ENCODE data around the gene IMMP2L. TPM values are rescaled to one million over a fixed set of nuclear protein-coding genes. Genes with fewer than 3 reads are reported as not detected.
"Not testable (repeated sequence)": the region's sequence is repeated elsewhere in the genome, so short reads cannot be mapped to it uniquely, and the experiment has no call there.

Gene IMMP2L
- total RNA-seq, 1 experiment from 2014 or later: 12.8 TPM

DNA sequence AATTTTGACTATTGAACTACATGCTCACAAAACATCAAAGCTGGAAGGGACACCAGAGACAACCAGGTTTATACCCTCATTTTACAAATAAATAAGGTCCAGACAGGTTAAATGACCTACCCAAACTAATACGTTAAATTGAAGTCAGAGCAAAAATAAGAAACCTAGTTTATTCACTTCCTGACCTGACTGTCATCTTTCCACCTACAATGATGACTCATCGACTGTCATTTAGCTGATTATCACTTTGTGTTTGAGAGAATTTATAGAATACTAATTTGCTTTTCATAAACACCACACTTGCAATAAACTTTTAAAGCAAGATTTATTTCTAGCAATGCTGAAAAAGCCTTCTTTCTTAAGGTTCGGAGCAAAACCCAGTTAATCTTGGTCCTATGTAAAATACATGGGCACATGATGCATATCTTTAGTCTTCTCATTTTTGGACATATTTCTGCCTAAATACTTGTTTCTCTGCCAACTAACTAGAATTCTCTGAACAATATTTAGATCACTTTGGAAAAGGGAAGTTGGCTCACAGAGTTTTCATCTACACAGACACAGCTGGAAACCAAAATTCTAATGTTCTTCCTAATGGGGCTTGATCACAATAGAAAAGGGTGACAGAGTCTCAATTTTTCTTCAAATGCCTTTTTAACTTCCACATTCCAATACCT is 488.1 kb downstream of the IMMP2L start:
- Histone ChIP-seq H3K9me3 (replicated peaks) (no peaks in the 10 kb centered on the region), H3K27me3 (no peaks in the 10 kb centered on the region)
- no peak for DNase-seq

DNA sequence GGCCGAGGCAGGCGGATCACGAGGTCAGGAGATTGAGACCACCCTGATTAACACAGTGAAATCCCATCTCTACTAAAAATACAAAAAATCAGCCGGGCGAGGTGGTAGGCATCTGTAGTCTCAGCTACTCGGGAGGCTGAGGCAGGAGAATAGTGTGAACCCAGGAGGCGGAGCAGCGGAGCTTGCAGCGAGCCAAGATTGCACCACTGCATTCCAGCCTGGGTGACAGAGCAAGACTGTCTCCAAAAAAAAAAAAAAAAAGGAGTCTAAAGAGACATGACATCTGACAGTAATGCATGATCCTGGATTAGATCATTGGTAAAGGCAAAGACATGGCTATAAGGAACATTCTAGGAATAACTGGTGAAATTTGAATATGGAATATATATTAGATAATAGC is 489.6 kb downstream of the IMMP2L start:
- DNase-seq; H3K36me3 ChIP-seq; H3K9me3 ChIP-seq (replicated peaks); H3K4me1 ChIP-seq; H3K27ac ChIP-seq; H3K4me3 ChIP-seq; H3K27me3 ChIP-seq: not testable (repeated sequence)

More for the DNA sequence above, 488.1 kb downstream of the IMMP2L start:
- H3K4me1 ChIP-seq: no peaks in the 10 kb centered on the region; the same call in 1 of the 2 replicates
- no peak overlapping the region for H3K4me3 ChIP-seq
- H3K36me3 ChIP-seq: no peaks in the 10 kb centered on the region
- no peak overlapping the region for H3K27ac ChIP-seq

DNA sequence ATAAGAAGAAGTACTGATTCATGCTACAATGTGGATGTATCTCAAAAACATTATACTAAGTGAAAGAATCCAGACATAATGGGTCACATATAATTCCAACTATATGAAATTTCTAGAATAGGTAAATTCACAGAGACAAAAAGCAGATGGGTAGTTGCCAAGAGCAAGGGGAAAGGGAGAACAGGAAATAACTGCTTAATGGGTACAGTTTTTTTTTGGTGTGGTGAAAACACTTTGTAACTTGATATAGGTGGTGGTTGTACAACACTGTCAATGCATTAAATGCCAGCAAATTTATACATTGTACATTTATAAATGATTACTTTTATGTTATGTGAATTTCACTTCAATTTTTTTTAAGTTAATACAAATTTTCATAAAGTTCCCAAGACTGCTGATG is 490.7 kb downstream of the IMMP2L start:
- H3K36me3 ChIP-seq: no peaks in the 10 kb centered on the region
- H3K27me3 ChIP-seq: no peaks in the 10 kb centered on the region
- no peaks in the 10 kb centered on the region for H3K9me3 ChIP-seq (replicated peaks)
- no peak overlapping the region for H3K27ac ChIP-seq
- DNase-seq: no peak
- no peaks in the 10 kb centered on the region; the same call in 1 of the 2 replicates for H3K4me1 ChIP-seq
- H3K4me3 ChIP-seq: no peak overlapping the region

DNA sequence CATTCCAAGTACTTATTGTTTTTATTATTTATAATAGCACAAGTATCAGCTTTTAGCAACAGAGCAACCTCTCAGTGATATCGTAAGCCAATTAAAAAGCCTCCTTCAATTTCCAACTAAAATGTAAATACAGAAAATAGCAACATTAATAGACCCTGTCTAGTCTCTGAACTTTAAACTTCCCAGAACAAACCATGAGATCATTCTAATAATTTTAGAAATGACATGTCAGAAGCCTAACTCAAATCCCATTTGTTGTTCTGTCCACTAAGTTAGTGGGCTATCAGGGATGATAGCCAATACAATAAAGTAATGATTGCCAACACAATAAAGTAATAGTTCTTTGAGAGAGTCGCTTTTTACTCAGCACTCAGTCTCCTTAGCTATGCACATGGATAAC is 493.7 kb downstream of the IMMP2L start:
- H3K27ac ChIP-seq: no peak overlapping the region
- no peak overlapping the region for H3K4me3 ChIP-seq
- no peaks in the 10 kb centered on the region for H3K36me3 ChIP-seq
- no peaks in the 10 kb centered on the region; the same call in 1 of the 2 replicates for H3K4me1 ChIP-seq
- DNase-seq: no peak
- H3K9me3 ChIP-seq (replicated peaks): 0 out of 2 replicates have a peak, but pooled peaks cover 4% of the 10 kb centered on the region
- H3K27me3 ChIP-seq: no peaks in the 10 kb centered on the region

DNA sequence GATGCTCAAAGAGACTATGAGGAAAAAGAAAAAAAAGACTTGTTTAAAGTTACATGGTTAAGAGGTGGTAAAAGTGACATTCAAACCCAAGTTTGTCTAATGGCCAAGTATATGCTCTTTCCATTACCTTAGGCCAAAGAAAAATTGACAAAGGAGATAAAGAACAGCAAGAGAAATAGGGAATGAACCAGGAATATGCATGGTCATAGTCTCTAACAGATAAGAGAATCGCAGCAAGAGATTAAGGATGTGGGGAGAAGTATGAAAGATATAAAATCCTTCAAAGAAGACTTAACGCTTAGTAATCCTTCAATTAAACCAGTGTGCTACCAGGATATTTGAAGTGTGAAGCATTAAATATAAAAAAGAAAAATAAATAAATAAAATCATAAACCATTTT is 494.6 kb downstream of the IMMP2L start:
- H3K4me3 ChIP-seq: no peak overlapping the region
- no peaks in the 10 kb centered on the region; the same call in 1 of the 2 replicates for H3K4me1 ChIP-seq
- peaks cover 9% of the 10 kb centered on the region for H3K9me3 ChIP-seq (replicated peaks)
- no peaks in the 10 kb centered on the region for H3K36me3 ChIP-seq
- H3K27ac ChIP-seq: no peak overlapping the region
- H3K27me3 ChIP-seq: no peaks in the 10 kb centered on the region
- no peak for DNase-seq

DNA sequence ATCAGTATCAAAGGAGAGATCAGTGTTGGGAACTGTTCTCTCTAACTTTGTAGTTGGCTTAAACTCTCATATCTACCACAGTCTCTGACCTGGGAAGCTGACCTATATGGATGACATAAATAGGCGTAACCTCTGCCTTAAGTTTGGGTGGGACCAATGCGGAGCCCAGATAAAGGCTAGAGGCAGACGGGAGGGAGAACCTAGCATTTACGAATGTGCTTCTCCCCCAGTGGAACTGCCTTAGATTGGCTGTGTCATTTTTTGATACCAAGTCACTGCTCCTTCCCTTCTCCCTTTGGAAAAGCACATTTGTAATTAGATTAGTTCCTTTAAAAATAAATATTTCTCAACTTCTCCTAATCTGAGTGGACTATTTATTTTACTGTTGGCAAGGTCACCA is 495.0 kb downstream of the IMMP2L start:
- Histone ChIP-seq H3K27me3 (no peaks in the 10 kb centered on the region), H3K9me3 (replicated peaks) (peaks cover 12% of the 10 kb centered on the region), H3K36me3 (no peaks in the 10 kb centered on the region), H3K27ac (no peak overlapping the region), H3K4me3 (no peak overlapping the region), H3K4me1 (no peaks in the 10 kb centered on the region; the same call in 1 of the 2 replicates)
- DNase-seq: no peak

DNA sequence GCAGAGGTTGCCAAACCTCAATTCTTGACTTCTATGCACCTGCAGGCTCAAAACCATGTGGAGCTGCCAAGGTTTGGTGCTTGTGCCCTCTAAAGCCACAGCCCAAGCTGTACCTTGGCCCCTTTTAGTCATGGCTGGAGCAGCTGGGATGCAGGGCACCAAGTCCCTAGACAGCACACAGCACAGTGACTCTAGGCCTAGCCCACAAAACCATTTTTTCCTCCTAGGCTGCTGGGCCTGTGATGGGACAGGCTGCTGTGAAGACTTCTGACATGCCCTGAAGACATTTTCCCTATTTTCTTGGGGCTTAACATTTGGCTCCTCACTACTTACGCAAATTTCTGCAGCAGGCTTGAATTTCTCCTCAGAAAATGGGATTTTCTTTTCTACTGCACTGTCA is 499.1 kb downstream of the IMMP2L start:
- no peaks in the 10 kb centered on the region for H3K4me1 ChIP-seq
- no peak overlapping the region for H3K4me3 ChIP-seq
- H3K27me3 ChIP-seq: no peaks in the 10 kb centered on the region
- no peak for DNase-seq
- H3K9me3 ChIP-seq (replicated peaks): peaks cover 14% of the 10 kb centered on the region
- H3K27ac ChIP-seq: no peak overlapping the region
- H3K36me3 ChIP-seq: no peaks in the 10 kb centered on the region

DNA sequence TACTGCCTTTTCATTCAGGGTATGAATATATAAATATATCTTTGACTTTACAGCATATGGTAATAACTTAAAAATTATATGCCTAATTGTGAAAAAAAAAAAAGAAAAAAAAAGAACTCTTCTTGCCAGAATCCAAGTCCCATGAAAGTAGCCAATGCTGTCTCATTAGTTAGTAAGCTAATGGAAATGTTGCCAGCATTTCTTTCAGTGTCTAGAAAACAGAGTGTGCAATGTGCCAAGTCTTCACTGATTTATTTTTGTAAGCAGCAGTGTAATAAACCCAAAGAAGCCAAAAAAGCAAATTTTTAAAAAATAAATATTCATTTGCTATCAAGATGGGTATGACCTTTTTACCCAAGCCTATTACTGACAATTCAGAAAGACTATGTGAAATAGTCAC is 502.5 kb downstream of the IMMP2L start:
- Histone ChIP-seq H3K4me3 (no peak overlapping the region), H3K9me3 (replicated peaks) (peaks cover 14% of the 10 kb centered on the region), H3K27me3 (no peaks in the 10 kb centered on the region), H3K4me1 (no peaks in the 10 kb centered on the region), H3K27ac (no peak overlapping the region), H3K36me3 (no peaks in the 10 kb centered on the region)
- DNase-seq: no peak

DNA sequence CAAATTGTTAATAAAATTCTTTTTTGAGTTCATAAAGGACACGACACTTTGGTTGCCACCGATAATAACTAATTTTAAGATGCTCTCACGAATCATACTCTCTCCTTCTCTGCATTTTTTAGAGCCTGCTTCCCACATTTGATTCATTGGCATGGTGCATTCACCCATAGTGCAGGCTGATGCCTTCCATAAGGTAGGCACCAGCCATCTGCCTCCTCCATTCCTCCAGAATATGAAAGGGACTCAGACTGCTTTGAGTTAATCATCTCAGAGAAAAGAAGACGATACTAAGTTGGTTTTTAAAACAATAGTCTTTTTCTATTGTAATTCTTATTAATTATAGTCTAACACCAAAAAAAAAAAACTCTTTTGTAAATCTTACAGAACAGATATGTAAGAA is 505.2 kb downstream of the IMMP2L start:
- no peak overlapping the region for H3K27ac ChIP-seq
- DNase-seq: no peak
- peaks cover under 1% of the 10 kb centered on the region; the same call in 1 of the 2 replicates for H3K9me3 ChIP-seq (replicated peaks)
- peaks cover 8% of the 10 kb centered on the region for H3K4me1 ChIP-seq
- no peak overlapping the region for H3K4me3 ChIP-seq
- no peaks in the 10 kb centered on the region for H3K27me3 ChIP-seq
- H3K36me3 ChIP-seq: no peaks in the 10 kb centered on the region

DNA sequence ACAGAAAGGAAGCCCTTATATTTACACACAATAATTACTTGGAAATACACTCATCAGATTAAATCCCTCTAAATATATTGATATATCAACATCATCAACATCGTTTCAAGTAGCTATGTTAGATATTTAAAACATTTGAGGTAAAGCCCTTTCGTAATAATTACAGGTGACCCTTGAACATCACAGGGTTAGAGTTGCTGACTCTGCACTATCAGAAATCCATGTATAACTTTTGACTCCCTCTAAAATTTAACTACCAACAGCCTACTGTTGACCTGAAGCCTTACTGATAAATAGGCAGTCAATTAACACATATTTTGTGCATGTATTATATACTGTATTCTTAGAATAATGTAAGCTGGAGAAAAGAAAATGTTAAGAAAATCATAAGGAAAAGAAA is 505.9 kb downstream of the IMMP2L start:
- no peaks in the 10 kb centered on the region for H3K27me3 ChIP-seq
- H3K4me3 ChIP-seq: no peak overlapping the region
- H3K36me3 ChIP-seq: no peaks in the 10 kb centered on the region
- no peak for DNase-seq
- no peaks in the 10 kb centered on the region for H3K9me3 ChIP-seq (replicated peaks)
- H3K27ac ChIP-seq: no peak overlapping the region
- H3K4me1 ChIP-seq: peaks cover 8% of the 10 kb centered on the region

DNA sequence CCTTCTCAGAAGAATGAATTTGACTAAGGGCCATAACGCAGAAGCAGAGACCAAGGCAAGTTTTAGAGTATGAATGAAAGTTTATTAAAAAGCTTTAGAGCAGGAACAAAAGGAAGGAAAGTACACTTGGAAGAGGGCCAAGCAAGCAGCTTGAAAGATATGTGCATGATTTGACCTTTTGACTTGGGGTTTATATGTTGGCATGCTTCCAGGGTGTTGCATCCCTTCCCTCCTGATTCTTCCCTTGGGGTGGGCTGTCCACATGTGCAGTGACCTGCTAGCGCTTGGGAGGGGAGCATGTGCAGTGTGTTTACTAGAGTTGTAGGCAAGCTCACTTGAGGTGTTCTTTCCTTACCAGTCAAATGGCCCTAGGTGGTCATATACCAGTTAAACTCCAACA is 509.3 kb downstream of the IMMP2L start:
- no peaks in the 10 kb centered on the region for H3K9me3 ChIP-seq (replicated peaks)
- DNase-seq: peak; percentile 33 to 54
- H3K27me3 ChIP-seq: no peaks in the 10 kb centered on the region
- no peak overlapping the region for H3K4me3 ChIP-seq
- H3K4me1 ChIP-seq: peaks cover 8% of the 10 kb centered on the region
- no peaks in the 10 kb centered on the region for H3K36me3 ChIP-seq
- H3K27ac ChIP-seq: no peak overlapping the region

DNA sequence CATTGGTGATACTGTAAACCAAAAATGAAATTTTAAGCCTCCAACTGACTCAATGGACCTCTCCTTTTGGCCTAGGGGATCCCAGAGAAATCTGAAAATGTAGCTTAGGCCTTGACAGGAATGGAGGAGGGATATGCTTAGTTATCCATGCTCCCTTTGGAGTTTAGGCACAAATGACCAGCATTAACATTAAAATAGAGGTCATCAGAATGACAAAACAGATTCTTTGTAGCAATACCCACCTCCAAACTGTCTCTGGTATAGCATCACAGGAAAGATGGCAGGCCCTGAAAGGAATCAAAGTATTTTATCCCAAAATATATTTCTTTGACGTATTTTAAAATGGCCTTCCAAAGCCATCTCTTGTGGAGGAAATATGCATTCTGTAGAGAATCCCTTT is 510.5 kb downstream of the IMMP2L start:
- H3K9me3 ChIP-seq (replicated peaks): no peaks in the 10 kb centered on the region
- peaks cover 8% of the 10 kb centered on the region for H3K4me1 ChIP-seq
- DNase-seq: no peak
- no peaks in the 10 kb centered on the region for H3K27me3 ChIP-seq
- no peak overlapping the region for H3K4me3 ChIP-seq
- H3K27ac ChIP-seq: no peak overlapping the region
- H3K36me3 ChIP-seq: no peaks in the 10 kb centered on the region

DNA sequence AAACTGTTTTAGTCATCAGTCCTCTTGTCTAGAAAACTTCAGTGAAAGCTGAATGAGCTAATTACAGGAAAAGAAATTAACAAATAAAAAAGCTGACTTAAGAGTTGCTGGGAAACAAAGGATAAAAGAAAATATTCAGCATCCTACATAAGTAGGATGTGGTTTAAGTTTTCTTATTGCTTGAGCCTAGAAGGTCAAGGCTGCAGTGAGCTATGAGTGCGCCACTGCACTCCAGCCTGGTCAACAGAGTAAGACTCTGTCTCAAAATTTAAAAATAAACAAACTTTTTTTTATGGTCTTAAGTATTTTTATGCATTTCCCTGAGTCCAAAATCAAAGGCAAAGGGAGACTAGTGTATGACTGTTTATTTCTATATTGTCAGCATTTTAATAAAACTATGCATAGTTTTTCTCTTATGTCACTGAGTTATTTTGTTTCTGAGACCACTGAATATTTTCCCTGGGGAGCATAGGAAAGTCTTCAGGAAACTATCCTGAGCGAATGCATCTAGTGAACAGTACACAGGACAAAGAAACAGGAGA is 511.3 kb downstream of the IMMP2L start:
- H3K36me3 ChIP-seq: no peaks in the 10 kb centered on the region
- no peak for DNase-seq
- no peaks in the 10 kb centered on the region for H3K9me3 ChIP-seq (replicated peaks)
- H3K4me3 ChIP-seq: no peak overlapping the region
- no peak overlapping the region for H3K27ac ChIP-seq
- no peaks in the 10 kb centered on the region for H3K27me3 ChIP-seq
- H3K4me1 ChIP-seq: peaks cover 8% of the 10 kb centered on the region

DNA sequence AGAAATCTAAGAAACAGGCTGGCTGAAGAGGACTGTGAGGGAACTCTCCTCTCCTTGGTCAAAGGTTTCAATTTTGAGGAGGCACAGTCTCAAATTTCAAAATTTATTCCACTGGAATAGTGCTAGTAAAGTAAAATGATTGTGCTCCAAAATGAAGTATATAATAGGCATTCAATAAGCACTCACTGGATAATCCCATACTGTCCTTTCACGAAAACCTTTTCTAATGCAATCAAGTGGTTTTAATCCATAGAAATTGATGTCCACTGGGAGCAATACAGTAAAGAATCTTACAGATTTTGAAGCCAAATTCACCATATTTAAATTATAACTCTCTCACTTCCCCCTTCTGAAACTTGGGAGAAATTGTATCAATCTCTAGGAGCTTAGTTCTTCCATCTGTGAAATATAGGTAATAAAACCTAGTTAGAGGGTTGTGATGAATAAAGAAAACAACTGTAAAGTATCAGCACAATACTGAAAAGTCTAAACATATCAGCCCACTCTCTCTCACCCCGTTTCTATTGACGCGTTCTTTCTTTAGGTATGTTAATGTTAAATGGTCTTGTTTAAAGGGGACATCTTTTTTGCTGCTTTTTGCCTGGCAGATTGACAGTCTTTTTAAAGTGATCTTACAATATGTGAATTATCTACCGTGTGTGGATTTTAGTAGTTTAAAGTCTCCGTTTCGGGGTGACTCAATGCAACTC is 512.2 kb downstream of the IMMP2L start:
- H3K36me3 ChIP-seq: no peaks in the 10 kb centered on the region
- DNase-seq: no peak
- H3K4me1 ChIP-seq: peaks cover 10% of the 10 kb centered on the region
- H3K27me3 ChIP-seq: no peaks in the 10 kb centered on the region
- no peak overlapping the region for H3K4me3 ChIP-seq
- no peaks in the 10 kb centered on the region for H3K9me3 ChIP-seq (replicated peaks)
- H3K27ac ChIP-seq: no peak overlapping the region

DNA sequence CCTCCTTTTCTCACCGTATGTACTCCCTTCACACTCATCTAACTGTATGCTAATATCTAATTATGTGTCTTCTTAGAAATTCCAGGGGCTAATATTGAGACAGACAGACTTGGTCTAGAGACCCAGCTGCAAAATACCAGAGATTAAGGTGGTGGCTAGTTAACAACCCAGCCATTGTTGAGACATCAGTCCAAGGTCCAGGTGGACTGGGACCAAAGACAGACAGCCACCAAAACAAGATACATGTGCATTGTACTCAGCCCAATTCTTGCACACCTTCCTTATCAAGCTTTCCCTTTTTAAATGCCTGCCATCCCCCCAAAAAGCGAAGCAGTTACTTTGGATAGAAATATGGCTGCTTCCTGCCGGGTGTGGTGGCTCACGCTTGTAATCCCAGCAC is 514.7 kb downstream of the IMMP2L start:
- Histone ChIP-seq H3K36me3 (no peaks in the 10 kb centered on the region), H3K9me3 (replicated peaks) (no peaks in the 10 kb centered on the region)
- DNase-seq: no peak

More for the DNA sequence above, 514.7 kb downstream of the IMMP2L start:
- no peak overlapping the region for H3K27ac ChIP-seq
- H3K4me3 ChIP-seq: no peak overlapping the region
- no peaks in the 10 kb centered on the region for H3K27me3 ChIP-seq
- peaks cover 11% of the 10 kb centered on the region for H3K4me1 ChIP-seq

All from SJCRH30 (cell line).